Upper lobe of left lung (tissue), 4 donors: ENCODE results near the gene SRGAP3.

Source experiments
- EP300 ChIP-seq, 4 donors: sonication (generic); formaldehyde crosslinking; IDR thresholded peaks; one replicate each; pipeline ENCODE4 v1.5.1; 2017; ENCODE audit warnings: antibody characterized with exemption in 4 of 4, control low read depth in 2 of 4
- POLR2A ChIP-seq, 4 donors: fragments of 450-650 bp; IDR thresholded peaks; one replicate each; pipeline ENCODE4 v1.5.1; 2016 to 2017; ENCODE audit warnings: antibody characterized with exemption in 4 of 4, mild to moderate bottlenecking in 2 of 4
- POLR2AphosphoS5 ChIP-seq, 2 donors: sonication (generic); formaldehyde crosslinking; IDR thresholded peaks; one replicate each; pipeline ENCODE4 v1.5.1; 2017; ENCODE audit warnings: antibody characterized with exemption in 2 of 2
- TF ChIP-seq, protein P1 (sequence below), 6 experiments: fragments of 450-650 bp in 4 of 6; fragments of 200-600 bp in 2 of 6; sonication (generic) in 2 of 6; IDR thresholded peaks; one replicate each; pipeline ENCODE4 v1.5.1; 2016 to 2019; ENCODE audit warnings: antibody characterized with exemption in 6 of 6

DNA sequence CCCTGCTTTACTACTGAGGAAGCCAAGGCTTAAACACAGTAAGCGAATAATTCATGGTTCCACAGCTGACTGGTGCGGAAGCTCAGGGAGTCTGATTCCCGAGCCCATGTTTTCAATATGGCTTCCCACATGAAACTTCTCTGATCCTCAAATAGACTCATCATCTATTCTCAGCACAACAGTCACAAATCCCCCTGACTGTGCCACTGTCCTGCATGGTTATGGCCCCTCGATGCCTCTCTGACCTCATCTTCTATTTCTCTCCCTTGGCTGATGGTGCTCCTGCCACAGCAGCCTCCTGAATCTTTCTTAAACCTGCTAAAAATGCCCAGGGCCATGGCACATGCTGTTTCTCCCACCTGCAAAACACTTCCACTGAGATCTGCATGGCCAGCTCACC is 43.2 kb downstream of the SRGAP3 start:
- TF ChIP-seq POLR2AphosphoS5 (IDR thresholded peaks at IDR 0.05) (no peak), EP300 (IDR thresholded peaks at IDR 0.05) (no peak), POLR2A (IDR thresholded peaks at IDR 0.05) (no peak)
- TF ChIP-seq, protein P1, sequence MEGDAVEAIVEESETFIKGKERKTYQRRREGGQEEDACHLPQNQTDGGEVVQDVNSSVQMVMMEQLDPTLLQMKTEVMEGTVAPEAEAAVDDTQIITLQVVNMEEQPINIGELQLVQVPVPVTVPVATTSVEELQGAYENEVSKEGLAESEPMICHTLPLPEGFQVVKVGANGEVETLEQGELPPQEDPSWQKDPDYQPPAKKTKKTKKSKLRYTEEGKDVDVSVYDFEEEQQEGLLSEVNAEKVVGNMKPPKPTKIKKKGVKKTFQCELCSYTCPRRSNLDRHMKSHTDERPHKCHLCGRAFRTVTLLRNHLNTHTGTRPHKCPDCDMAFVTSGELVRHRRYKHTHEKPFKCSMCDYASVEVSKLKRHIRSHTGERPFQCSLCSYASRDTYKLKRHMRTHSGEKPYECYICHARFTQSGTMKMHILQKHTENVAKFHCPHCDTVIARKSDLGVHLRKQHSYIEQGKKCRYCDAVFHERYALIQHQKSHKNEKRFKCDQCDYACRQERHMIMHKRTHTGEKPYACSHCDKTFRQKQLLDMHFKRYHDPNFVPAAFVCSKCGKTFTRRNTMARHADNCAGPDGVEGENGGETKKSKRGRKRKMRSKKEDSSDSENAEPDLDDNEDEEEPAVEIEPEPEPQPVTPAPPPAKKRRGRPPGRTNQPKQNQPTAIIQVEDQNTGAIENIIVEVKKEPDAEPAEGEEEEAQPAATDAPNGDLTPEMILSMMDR (IDR thresholded peaks at IDR 0.05): no peak
